Myocyte (in vitro differentiated cells): Measurements from ENCODE around the gene KIF1B. TPM values are rescaled to one million over a fixed set of nuclear protein-coding genes. Genes with fewer than 3 reads are reported as not detected.
"Not testable (repeated sequence)": the region's sequence is repeated elsewhere in the genome, so short reads cannot be mapped to it uniquely, and the experiment has no call there.

Experiments
- DNase-seq: peaks from one replicate; pipeline ENCODE4 v3.0.0-alpha.2; 2012; ENCODE audit warnings: low read depth
- total RNA-seq: library from RNA; depleted of rRNA; stranded (reverse); fragments of >200 nt; gene quantifications from 2 replicates; pipeline ENCODE4 v1.2.3, GENCODE V29; 2014

KIF1B gene
- total RNA-seq, 1 donor from 2014 or later: 155 TPM

DNA sequence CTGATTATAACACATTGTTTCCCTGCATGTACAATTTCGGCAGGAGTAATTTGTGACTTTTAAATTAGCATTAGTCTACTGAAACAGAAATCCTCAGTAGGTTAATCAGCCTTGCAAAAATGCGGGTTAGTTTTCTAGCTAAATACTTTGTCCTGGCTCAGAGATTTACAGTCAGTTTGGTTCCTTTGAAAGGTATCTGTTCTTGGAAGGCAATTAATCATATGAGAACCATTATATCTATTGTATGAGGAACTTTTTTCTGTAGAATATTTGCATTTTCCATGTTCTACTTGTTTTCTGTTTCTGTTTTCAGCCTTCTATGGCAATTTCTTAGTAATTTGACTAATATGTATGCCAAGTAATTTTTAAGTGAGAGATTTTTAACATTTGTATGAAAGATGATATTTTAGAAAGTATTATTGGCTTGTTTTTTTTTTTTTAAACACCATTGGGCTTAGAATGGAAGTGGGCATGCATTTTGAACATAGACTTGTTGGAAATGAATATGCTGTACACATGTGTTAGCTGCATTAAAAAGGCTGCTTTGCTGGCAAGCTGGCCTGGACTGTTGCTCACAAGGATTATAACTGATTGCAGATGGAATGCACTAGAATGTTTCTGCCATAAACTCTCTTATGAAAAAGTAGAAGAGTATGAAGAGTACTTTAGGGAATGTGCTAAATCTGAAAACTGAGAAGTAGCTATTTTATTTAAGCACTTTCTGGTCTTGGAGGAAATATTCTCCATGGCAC, 26.2 kb downstream of the KIF1B start:
- DNase-seq: no peak

DNA sequence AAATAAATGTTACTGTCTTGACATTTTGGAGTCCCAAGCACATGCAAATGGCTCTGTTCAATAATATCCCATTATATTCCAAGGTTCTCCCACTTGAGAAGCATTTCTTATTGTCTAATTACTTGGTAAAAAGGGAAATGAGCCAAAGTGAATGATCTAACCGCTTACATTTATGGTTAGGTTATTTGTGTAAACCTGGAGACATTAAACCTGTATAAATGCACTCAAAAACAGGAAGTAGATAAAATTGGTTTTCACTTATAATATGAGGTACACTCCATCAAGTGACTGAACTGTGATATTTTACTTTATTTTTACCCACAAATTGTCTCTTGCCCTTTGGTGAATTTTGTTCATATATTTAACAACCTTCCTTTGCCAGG, 26.8 kb downstream of the KIF1B start:
- no peak for DNase-seq

- no peak for DNase-seq
Observed at GRCh38 chr1:10242135-10242534, 31.8 kb downstream of the KIF1B start.

DNA sequence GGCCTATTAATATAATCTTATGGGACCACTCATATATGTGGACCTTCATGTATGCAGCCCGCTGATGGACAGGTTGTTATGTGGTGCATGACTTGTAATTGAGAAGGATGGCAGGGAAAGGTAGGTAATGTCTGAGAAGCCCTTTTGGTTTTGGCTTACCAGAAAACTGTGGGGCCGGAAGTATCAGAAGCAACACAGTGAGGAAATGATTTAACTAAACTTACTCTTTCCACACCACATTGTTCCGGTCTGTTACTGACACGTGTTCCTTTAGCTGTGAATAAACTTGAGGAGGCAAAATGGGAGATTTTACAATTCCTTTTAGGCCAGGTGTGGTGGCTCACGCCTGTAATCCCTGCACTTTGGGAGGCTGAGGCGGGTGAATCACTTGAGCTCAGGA, 32.4 kb downstream of the KIF1B start:
- no peak for DNase-seq

GRCh38 chr1:10245674-10246073, 35.3 kb downstream of the KIF1B start:
- DNase-seq: no peak

- no peak for DNase-seq
Observed at GRCh38 chr1:10249808-10250457, 39.6 kb downstream of the KIF1B start.

DNA sequence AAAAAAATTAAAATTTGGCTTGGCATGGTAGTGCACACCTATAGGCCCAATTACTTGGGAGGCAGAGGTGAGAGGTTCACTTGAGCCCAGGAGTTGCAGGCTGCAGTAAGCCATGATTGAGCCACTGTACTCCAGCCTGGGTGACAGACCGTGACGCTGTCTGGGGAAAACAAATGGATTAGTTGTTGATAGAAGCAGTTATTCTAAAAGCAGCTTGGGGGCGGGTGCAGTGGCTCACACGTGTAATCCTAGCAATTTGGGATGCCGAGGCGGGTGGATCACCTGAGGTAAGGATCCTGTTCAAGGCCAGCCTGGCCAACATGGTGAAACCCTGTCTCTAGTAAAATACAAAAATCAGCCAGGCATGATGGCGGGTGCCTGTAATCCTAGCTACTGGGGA, 40.3 kb downstream of the KIF1B start:
- DNase-seq: no peak

DNA sequence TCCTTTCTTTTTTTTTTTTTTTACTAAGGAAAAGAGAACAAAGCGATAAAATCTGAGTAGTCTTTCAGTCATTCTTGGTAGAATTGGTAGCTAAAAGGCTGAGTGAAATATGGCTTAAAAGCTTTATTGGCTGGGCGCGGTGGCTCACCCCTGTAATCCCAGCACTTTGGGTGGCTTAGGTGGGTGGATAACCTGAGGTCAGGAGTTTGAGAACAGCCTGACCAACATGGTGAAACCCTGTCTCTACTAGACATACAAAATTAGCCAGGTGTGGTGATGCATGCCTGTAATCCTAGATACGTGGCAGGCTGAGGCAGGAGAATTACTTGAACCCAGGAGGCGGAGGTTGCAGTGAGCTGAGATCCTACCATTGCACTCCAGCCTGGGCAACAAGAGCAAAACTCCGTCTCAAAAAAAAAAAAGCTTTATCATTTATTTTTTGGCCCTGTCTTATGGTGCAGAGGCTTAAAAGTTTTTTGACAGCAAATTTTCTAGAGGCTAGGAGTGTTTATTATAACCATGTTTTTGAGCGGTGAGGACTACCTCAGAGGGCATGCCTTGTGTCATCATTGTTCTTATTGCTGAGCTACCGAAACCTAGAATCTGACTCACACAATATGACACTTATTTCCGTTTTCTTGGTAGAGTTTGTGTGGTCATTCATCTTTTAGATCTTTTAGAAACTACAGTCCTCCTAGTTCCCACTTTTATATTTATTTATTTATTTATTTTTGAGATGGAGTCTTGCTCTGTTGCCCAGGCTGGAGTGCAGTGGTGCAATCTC, 41.1 kb downstream of the KIF1B start:
- DNase-seq: not testable (repeated sequence)

- DNase-seq: peak; percentile 49
Observed at GRCh38 chr1:10252508-10252907, 42.1 kb downstream of the KIF1B start.

DNA sequence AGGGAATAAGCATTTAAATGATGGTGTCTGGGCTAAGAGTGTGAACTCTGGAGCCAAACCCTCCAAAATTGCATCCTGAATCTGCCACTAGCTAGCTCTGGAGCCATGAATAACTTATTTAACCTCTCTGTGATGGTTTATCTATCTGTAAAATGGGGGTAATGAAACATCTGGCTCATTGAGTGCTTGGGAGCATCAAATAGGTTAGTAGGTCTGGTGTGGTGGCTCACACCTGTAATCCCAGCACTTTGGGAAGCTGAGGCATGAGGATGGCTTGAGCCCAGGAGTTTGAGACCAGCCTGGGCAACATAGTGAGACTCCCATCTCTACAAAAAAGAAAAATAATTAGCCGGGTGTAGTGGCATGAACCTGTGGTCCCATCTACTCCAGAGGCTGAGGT, 42.8 kb downstream of the KIF1B start:
- no peak for DNase-seq

DNA sequence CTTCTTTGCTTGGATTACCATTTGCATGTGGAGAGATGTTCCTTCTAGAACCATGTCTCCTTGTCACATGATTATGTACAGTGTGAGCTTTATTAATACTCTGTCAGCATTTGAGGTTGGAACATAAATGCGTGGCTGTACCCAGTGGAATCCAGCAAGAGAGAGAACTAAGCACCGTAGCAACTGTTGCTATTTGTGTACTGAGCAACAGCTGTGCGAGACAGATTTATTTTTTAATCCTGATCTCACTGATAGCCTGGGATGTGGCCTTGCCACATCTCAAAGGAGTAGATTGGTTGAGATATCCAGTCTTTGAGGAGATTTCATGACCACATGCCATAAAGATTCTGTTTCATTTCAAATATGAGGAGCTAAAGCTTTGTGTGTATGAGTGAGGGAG, 43.4 kb downstream of the KIF1B start:
- peak; percentile 98 for DNase-seq

DNA sequence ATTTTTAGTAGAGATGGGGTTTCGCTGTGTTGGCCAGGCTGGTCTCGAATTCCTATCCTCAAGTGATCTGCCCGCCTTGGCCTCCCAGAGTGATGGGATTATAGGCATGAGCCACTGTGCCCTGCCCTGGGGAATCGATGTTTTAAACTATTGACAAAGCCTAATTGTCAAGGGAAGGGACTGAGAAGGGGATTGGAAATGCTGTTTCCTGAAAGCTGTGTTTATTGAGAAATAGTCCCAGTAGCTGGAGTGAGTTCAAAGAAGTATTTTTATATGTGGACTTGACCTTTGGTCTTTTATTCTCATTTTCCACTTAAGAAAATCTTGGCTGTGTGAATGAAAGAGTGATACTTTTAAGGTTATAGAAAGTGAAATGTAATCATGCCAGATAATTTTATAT, 47.5 kb downstream of the KIF1B start:
- no peak for DNase-seq

DNA sequence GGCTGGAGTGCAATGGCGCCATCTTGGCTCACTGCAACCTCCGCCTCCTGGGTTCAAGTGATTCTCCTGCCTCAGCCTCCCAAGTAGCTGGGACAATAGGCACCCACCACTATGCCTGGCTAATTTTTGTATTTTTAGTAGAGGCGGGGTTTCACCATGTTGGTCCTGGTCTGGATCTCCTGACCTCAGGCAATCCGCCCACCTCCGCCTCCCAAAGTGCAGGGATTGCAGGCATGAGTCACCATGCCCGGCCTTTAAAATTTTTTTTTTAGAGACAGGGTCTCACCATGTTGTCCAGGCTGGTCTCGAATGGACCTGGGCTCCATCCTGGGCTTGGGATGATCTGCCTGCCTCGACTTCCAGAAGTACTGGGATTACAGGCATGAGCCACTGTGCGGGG, 49.2 kb downstream of the KIF1B start:
- DNase-seq: not testable (repeated sequence)

GRCh38 chr1:10263450-10264082, 53.2 kb downstream of the KIF1B start:
- DNase-seq: no peak

DNA sequence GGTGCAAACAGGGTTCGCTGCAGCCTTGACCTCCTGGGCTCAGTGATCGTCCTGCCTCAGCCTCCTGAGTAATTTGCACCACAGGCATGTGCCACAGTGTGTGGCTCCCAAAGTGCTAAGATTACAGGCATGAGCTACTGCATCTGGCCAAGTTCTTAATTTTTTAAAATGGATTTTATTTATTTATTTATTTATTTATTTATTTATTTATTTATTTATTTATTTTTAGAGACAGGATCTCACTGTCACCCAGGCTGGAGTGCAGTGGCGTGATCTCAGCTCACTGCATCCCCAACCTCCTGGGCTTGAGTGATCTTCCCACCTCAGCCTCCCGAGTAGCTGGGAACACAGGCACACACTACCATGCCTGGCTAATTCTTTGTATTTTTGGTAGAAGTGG, 54.7 kb downstream of the KIF1B start:
- no peak for DNase-seq

DNA sequence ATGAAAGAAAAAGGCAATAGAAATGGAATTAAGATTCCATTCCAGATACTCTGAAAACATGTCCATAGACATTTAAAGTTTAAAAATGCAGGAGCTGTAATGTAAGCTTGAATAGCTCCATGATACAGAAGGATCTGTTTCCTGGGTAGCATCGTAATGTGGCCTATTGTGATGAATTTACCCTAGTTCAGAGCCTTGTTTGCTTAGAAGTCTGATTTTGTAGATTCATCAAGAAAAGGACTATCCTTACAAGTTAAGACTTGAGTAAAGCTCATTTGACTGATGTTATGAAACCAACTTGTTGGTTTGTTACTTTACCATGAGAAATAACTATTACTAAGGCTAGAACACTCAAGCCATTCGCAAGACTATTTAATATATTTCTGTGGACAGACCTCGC, 55.5 kb downstream of the KIF1B start:
- no peak for DNase-seq

DNA sequence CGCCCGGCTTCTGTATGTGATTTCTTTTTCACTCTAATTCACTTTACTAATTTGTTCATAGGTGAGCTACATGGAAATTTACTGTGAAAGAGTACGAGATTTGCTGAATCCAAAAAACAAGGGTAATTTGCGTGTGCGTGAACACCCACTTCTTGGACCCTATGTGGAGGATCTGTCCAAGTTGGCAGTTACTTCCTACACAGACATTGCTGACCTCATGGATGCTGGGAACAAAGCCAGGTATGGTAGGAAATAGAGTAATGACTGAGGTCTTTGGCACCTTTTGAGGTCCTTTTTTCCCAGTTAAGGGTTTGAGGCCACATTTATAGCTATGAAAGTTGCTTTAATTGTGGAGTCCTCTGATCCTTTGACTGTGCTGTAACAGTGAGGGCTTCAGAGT, 56.9 kb downstream of the KIF1B start:
- no peak for DNase-seq

- DNase-seq: no peak
Observed at GRCh38 chr1:10267921-10268320, 57.6 kb downstream of the KIF1B start.

GRCh38 chr1:10271090-10271489, 60.7 kb downstream of the KIF1B start:
- DNase-seq: no peak

DNA sequence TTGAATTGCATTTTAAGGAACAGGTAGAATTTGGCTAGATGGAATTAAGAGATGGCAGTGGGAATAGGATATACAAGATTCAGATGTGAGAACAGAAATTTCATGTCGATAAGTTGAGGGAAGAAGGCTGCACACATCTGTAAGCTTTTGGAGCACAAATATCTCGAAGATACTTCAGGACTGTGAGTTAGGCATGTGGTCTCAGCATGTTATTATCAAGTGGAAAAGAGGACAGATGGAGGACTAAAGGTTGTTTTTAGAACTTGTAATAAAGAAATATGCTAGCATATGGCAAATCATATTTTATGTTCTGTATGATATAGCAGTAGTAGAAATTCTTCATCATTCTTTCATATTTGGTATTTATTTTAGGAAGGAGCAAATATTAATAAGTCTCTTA, 61.5 kb downstream of the KIF1B start:
- DNase-seq: no peak

- no peak for DNase-seq
Observed at GRCh38 chr1:10272274-10272673, 61.9 kb downstream of the KIF1B start.

DNA sequence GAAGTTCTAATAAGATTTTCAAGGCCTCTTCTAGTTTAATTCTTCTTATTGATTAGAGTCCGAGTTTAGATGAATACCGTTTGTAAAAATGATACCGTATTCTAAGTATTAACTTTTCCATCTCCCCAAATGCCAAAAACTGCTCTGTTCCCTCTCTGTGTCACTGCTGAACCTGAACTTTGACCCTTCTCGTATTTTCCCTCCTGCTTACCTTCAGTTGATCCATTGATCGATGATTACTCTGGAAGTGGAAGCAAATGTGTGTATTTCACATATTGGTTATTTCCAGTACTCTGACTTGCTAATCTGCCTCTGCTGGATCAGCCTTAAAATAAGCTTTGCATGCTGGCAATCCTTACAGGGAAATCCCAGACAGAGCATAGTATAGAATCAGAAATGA, 68.5 kb downstream of the KIF1B start:
- no peak for DNase-seq
